ENCODE data around the gene DHRSX.
"Not testable (repeated sequence)": the region's sequence is repeated elsewhere in the genome, so short reads cannot be mapped to it uniquely, and the experiment has no call there.

DHRSX gene

DNA sequence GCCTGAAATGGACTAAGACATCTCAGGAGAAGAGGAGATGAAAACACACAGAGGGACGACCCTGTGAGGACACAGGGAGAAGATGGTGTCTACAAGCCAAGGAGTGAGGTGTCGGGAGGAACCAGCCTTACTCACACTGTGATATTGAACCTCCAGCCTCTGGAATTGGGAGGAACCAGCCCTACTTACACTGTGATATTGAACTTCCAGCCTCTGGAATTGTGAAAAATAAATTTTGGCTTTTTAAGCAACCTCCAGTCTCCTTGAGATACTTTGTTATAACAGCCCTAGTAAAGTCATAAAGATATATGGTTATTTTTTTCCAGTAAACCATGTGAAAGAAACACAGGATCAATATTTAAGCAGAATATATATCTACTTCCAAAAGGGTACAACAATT lies 76.5 kb downstream of the DHRSX start:
- DNase-seq (ENCODE audit: low spot score) = no peak

DNA sequence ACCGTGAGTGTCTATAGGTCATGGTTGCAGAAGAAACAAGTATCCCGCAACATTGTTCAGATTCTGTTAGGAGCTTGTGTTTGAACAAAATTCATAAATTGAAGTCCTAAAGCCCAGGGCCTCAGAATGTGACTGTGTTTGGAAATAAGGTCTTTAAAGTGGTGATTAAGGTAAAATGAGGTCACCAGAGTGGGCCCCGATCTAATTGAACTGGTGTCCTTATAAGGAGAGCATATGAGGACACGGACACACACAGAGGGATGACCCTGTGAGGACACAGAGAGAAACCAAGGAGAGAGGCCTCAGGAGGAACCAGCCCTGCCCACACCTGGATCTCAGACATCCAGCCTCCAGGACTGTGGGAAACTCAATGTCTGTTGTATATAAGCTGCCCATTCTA lies 76.9 kb downstream of the DHRSX start:
- DNase-seq (ENCODE audit: low spot score) = no peak

DNA sequence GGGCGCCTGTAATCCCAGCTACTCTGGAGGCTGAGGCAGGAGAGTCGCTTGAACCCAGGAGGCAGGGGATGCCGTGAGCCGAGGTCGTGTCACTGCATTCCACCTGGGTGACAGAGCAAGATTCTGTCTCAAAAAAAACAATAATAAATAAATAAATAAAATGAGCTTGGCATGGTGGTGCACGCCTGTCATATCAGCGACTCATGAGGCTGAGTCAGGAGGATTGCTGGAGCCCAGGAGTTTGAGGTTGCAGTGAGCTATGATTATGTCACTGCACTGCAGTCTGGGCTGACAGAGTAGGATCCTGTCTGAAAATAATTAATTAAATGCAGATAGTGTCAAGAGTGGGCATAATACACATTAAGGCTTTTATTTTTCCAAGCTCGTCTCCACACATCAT lies 77.5 kb downstream of the DHRSX start:
- no peak for DNase-seq (ENCODE audit: low spot score)

DNA sequence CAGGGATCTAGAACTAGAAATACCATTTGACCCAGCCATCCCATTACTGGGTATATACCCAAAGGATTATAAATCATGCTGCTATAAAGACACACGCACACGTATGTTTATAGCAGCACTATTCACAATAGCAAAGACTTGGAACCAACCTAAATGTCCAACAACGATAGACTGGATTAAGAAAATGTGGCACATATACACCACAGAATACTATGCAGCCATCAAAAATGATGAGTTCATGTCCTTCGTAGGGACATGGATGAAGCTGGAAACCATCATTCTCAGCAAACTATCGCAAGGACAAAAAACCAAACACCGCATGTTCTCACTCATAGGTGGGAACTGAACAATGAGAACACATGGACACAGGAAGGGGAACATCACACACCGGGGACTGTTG lies 81.4 kb downstream of the DHRSX start:
- not testable (repeated sequence) for DNase-seq (ENCODE audit: low spot score)

DNA sequence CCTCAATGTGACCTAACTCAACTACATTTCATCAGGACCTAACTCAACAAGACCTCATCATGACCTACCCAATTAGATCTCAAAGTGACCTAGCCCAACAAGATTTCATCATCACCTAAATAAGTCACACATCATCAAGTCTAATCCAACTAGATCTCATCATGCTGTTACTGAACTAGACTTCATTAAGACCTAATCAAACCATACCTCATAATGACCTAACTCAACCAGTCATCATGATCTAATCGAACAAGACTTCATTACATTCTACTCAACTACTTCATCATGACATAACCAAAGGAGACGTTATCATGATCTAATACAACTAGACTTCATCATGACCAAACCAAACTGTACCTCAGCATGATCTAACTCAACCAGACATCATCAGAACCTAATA lies 82.8 kb downstream of the DHRSX start:
- no peak for DNase-seq (ENCODE audit: low spot score)

DNA sequence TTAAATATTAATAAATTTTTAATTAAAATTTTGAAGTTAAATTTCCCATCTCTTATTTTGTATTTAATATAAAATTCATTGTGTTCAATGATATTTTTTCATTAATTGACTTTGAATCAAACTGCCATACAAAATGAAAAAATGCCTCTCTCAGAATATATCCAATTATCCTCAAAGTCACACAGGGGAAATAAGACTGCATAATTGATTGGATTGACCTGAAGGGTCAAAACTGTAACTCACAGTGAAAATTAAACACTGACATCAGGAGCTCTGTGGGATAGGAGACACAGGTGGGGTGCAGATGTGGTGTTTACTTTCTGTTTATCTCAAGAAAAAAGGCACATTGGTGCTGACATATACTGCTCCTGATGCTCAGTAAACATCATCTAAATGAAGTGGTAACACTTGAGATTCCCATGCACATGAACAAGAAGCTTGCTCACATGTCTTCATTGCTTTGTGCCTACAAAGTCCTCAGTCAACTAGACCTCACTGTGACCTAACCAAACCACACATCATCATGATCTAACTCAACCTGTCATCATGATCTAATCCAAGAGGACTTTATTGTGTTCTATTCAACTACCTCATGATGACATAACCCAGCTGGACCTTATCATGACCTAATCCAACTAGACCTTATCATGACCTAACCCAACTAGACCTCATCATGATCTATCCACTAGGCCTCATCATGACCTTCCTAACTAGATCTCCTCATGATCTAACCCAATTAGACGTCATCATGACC lies 83.7 kb downstream of the DHRSX start:
- DNase-seq (ENCODE audit: low spot score) = no peak

DNA sequence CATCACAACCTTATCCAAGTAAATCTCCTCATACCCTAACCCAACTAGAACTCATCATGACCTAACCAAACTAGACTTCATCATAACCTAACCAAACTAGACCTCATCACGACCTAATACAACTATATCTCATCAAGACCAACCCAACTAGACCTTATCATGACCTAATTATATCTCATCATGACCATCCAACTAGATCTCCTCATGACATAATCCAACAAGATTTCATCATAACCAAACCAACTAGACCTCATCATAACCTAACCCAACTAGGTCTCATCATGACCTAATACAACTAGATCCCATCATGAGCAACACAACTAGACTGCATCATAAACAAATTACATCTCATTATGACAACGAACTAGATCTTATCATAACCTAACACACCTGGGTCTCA lies 86.4 kb downstream of the DHRSX start:
- DNase-seq (ENCODE audit: low spot score) = no peak

DNA sequence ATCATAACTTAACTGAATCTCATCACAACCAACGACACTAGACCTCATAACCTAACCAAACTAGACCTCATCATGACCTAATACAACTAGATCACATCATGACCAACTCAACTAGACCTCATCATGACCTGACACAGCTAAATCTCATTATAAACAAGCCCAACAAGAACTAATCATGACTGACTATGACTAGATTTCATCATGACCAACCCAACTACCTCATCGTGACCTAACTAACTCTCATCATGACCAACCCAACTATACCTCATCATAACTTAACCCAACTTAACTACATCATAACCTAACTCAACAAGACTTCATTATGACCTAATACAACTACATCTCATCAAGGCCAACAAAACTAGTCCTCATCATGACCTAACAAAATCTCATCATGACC lies 86.8 kb downstream of the DHRSX start:
- DNase-seq (ENCODE audit: low spot score) = no peak

DNA sequence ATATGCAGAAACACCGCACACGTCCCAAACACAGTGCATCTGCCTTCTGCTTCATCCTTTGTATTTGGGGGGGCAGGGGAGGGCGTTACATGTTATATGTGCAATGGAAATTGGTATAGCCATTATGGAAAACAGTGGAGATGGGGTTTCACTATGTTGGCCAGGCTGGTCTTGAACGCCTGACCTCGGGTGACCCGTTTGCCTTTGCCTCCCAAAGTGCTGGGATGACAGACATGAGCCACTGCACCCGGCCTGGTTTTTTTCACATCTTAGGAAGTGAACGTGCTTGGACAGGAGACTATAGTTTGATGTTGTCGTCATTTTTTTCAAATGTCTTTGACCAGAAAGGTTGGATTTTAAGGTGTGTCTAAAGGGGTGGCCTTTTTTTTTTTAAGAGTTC lies 88.6 kb downstream of the DHRSX start:
- no peak for DNase-seq (ENCODE audit: low spot score)

DNA sequence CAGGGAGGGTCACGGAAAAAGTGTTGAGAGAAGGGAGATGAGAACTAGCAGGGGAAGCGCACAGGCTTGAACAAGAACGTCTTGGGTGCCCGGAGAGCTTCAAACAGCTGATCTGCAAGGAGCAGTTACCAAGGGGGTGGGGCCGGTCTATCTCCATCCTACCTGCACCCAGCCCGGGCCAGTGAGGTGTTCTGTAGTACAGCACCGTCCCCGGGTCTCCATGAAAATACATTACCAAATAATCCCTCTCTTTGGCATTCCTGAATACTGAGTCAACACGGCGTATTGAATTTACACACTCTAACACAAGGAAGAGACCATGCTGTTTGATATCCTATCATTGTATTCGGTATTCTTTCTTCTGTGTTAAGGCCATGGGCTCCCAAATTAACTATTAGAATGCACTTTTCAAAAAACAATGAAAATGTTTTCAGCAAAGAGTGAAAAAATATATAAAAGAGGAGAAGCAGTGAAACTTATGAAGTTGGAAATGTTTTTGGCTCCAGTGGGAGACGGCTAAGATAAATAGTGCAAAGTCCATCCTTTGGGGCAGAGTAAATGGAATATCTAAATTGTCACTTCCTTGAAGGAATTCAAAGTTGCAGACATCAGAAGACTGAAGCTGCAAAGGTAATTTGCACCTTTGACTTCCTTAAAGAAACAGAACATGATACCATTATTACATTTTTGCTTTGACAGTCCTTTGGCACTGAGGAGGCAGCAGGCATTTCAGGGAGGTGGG lies 90.3 kb downstream of the DHRSX start:
- DNase-seq (ENCODE audit: low spot score) = no peak

DNA sequence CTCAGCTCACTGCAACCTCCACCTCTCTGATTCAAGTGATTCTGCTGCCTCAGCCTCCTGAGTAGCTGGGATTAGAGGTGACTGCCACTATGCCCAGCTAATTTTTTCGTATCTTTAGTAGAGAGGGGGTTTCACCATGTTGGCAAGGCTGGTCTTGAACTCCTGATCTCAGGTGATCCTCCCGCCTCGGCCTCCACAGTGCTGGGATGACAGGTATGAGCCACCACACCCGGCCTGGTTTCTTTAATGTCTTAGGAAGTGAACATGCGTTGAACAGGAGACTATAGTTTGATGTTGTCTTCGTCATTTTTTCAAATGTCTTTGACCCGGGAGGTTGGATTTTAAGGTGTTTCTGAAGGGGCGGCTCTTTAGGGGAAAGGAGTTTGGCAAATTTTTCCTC lies 91.0 kb downstream of the DHRSX start:
- DNase-seq (ENCODE audit: low spot score) = no peak

DNA sequence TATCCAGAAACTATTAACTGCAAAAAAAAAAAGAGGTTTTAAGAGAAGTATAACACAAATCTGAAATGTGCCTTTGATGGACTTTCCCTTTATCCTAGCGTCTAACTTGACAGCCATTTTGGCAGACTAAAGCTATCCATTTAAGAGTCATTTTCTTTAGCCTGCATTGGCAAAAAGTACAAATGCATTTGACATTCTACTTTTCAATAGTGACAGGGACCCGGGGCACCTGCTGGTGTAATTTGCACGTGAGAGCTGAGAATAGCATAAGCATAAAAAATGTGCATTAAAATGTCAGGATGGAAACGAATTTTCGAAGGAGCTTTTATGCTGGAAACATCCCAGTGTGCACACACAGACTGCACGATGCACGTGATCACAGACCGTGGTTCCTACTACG lies 91.9 kb downstream of the DHRSX start:
- DNase-seq (ENCODE audit: low spot score) = no peak

DNA sequence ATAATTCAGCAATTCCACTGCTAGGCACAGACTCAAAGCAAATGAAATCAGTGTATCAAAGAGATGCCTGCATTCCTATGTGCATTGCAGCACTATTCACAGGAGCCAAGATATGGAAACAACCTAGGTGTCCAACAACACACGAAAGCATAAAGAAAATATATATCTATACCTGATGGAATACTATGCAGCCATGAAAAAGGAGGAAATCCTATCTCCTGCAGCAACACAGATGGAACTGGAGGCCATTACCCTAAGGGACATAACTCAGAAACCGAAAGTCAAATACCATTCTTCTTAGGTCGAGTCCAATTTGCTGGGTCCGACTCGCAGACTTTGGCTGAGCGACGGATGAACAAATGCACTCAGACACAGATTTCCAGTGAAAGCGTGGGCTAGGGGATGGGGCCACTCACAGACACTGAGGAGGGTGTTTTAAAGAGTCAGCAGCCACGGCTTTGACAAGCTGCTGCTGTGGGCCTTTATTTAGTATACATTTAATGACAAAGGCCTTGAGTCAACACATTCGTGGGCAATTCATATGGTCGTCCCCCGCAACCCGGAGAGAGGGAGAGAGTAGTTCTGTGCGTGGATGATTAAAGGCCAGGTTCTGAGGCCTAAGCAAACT lies 93.8 kb downstream of the DHRSX start:
- DNase-seq (ENCODE audit: low spot score) = no peak

DNA sequence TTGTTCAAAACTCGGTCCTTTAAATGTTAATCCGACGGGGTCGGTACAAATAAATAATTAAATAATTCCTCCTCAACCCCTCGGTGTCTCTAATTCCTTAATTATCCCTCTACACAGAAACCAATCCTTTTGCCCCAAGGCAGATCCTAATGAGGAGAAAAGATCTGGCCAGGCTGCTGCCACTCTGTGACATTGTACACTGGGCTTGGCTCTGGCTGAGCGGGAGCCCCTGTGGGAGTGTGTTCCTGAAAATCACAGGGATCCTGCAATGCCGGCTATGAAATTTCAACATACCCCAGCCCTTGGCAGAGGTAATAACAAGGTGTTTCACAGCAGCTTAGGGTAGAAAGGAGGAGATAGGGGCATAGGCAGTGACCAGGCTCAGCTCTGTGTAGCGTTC lies 96.0 kb downstream of the DHRSX start:
- no peak for DNase-seq (ENCODE audit: low spot score)

DNA sequence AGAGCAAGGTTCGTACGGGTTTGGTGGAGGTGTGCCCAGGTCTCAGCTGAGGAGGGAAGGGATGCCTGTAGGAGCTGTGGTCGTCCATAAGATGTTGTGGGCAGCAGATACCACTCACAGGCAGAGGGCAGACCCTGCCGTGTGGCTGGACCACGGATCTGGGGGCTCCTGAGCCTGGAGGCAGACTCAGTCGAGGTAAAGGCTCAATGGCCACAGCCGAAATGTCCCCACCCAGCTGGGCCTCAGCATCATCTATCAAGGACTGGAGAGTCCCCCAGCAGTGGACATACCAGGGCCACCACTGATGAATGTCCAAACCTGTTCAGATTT lies 98.5 kb downstream of the DHRSX start:
- no peak for DNase-seq (ENCODE audit: low spot score)

DNA sequence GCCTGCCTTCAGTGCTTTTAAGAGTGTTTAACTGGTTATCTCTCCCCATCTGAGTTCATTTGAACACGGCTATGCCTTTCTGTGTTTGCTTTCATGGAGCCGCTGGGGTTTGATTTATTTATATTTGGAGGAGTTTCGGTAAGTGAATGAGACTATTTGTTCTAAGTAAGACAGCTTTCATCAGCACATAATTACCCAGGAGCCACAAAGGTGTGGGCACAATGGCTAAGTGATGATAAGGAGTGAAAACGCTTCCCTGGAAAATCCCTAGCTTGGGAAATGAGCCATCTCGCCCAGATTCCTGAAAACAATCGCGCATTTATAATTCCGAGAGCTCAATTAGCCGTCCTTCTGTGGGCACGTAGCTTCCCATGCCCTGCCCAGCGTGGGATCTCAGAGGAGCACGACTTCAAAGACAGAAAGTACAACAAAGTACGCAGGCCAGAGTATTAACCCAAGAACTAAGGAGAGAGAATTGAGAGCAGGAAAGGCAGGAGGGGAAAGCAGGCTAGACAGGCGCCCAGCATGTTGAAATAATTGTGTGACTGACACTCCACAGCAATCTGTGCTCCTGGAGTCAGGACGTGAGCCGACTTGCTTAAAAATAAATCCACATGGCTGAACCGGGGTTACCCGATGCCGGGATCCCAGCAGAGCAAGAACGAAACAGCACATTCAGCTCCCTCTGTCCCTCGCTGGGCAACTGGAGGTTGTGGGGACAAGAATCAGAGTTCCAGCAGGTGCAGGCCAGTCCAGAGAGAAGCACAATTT lies 99.0 kb downstream of the DHRSX start:
- DNase-seq (ENCODE audit: low spot score) = no peak

DNA sequence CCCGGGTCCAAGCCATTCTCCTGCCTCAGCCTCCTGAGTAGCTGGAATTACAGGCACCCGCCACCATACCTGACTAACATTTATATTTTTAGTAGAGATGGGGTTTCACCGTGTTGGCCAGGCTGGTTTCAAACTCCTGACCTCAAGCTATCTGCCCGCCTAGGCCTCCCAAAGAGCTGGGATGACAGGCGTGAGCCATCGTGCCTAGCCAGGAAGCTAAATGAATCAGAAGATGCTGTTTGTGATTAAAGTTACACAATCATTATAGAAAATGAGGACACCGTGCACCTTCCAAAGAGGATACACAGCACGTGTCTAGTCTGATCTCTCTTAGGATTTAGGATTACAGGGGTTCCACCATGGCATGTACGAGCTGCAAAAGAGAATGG lies 99.6 kb downstream of the DHRSX start:
- DNase-seq (ENCODE audit: low spot score) = no peak

DNA sequence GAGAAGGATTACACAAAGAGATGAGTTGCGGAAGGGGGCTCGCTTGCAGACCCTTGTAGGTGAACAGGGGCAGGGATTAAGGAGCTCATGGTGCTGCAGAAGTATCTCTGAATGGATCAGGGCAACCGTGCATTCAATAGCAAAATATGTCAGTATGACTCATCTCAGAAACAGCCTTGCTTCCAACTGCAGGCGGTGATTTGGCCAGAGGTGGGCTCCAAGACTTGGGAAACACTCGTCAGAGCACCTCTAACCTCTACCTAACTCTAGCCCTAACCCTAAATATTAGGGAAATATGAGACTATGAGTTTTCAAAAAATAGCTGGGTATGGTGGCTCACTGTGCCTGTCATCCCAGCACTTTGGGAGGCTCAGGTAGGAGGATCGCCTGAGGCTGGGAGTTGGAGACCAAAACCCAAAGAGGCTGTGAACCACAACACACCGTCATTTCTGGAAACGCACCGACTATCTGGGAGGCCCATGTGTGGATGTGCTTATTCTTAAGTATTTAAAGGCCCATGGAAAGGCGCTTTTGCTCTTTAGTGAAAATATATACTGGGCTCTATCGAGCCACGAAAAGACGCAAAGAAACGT lies 102.6 kb downstream of the DHRSX start:
- DNase-seq (ENCODE audit: low spot score) = no peak

DNA sequence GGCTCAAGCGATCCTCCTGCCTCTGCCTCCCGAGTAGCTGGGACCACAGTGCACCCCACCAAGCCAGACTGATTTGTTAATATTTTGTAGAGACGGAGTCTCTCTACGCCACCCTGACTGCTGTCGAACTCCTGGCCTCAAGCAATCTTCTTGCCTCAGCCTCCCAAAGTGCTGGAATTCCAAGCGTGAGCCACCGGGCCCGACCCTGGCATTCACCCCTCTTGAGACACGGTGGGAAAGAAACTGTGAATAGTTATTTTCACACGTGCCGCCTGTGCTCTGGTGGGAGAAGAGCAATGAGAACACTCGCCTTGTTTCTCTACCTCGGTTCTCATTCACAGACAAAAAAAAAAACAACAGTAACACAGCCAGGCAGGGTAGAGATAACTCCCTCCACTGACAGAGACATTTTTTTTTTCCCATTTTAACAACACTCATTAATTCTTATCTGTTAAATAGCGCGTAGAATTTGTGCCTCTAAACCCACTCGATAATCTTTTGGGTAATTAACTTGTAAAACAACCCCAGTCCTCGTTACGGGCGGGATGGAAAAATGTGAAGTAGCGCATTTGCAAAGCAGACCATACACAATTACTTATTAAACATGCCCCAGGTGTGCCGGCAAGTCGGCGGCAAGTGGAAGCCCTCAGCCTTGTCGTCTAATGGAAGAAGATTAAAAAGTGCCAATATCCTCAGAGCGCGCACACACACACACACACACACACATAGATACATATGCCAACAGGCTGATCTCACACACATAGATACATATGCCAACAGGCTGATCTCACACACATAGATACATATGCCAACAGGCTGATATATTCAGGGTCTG lies 103.3 kb downstream of the DHRSX start:
- no peak for DNase-seq (ENCODE audit: low spot score)

DNA sequence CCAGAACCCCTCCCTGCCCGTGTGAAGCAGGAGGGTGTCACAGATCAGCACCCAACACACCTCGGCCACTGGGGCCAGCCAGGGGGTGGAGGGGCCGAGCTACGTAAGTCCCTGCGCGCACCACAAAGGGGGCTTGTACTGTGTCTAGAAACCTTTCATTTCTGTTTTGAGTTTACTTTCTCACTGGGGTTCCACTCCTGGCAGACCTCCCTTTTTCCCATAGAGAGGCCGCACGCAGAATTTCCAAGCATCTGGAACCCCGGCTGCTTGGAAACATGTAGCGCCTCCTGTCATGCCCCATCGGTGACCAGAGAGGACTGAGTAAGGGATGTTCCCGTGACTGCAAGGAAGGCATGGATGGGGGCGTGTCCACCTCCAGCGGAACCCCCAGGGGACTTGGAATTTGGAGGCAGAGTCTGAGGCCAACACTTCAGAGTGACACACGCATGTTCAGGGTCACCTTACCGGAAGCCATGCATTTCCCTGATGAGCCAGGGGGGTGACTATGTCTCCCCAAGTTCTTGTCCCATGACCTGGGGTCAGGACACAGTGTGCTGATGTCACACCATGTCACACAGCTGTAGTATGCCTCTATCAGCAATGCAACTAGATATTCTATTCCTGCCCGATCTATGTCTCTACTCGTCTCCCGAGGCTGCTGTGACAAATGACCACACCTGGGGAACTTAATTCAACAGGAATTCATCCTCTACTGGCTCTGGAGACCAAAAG lies 105.3 kb downstream of the DHRSX start:
- no peak for DNase-seq (ENCODE audit: low spot score)

Data from germinal center (tissue), 1 donor.